ENCODE results near the gene LYG2. TPM values are rescaled to one million over a fixed set of nuclear protein-coding genes. Genes with fewer than 3 reads are reported as not detected.
"Not testable (repeated sequence)": the region's sequence is repeated elsewhere in the genome, so short reads cannot be mapped to it uniquely, and the experiment has no call there.

The LYG2 gene
- total RNA-seq, 2 experiments from 2014 or later: not detected

DNA sequence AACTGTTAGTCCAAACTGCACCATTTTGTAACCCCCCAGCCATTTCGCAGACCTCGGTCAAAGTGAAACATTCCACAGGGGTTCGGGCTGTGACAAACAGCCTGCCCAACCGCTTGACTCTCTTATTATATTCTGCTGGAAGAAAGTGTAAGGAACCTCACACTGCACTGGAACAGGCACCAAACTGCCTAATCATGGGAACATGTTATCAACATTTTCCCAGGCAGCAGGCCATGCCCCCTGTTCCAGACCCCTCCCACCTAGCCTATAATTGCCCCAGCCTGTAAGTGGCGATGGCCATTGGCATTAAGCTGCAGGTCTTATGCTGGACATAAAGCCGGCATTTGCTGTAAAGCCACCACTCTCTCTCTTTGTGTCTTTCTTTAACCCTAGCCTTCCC lies 16.9 kb downstream of the LYG2 start:
- no peaks in the 10 kb centered on the region for H3K27me3 Mint-ChIP-seq
- ChIA-PET POLR2A (no interaction called here), CTCF (no interaction called here)
- no peak for ATAC-seq (ENCODE audit: poor library complexity)
- Histone ChIP-seq H3K9me3 (ENCODE audit: control insufficient read depth in 1 of 2, insufficient read depth in 1 of 2, low read length in 2 of 2) (no peaks in the 10 kb centered on the region), H3K4me1 (ENCODE audit: insufficient read depth, low read length) (no peaks in the 10 kb centered on the region), H3K27me3 (ENCODE audit: control insufficient read depth in 1 of 2, insufficient read depth in 2 of 2, low read length in 2 of 2) (no peaks in the 10 kb centered on the region), H3K4me3 (ENCODE audit: low read length) (no peak overlapping the region), H3K36me3 (ENCODE audit: insufficient read depth, low read length) (no peaks in the 10 kb centered on the region), H3K27ac (ENCODE audit: low read depth in 1 of 2, low read length in 2 of 2) (no peak overlapping the region)
- H3K27ac Mint-ChIP-seq: no peak overlapping the region
- no peak for DNase-seq
- H3K4me3 Mint-ChIP-seq: no peak overlapping the region
- TF ChIP-seq, protein P1, sequence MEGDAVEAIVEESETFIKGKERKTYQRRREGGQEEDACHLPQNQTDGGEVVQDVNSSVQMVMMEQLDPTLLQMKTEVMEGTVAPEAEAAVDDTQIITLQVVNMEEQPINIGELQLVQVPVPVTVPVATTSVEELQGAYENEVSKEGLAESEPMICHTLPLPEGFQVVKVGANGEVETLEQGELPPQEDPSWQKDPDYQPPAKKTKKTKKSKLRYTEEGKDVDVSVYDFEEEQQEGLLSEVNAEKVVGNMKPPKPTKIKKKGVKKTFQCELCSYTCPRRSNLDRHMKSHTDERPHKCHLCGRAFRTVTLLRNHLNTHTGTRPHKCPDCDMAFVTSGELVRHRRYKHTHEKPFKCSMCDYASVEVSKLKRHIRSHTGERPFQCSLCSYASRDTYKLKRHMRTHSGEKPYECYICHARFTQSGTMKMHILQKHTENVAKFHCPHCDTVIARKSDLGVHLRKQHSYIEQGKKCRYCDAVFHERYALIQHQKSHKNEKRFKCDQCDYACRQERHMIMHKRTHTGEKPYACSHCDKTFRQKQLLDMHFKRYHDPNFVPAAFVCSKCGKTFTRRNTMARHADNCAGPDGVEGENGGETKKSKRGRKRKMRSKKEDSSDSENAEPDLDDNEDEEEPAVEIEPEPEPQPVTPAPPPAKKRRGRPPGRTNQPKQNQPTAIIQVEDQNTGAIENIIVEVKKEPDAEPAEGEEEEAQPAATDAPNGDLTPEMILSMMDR (IDR thresholded peaks at IDR 0.05): no peak
- H3K4me1 Mint-ChIP-seq (ENCODE audit: low read depth): no peaks in the 10 kb centered on the region
- H3K9me3 Mint-ChIP-seq: peaks cover 2% of the 10 kb centered on the region
- intact Hi-C loops (cut with DNase I, micrococcal nuclease): no loop called here
- peaks cover 2% of the 10 kb centered on the region for H3K36me3 Mint-ChIP-seq (ENCODE audit: low read depth)

DNA sequence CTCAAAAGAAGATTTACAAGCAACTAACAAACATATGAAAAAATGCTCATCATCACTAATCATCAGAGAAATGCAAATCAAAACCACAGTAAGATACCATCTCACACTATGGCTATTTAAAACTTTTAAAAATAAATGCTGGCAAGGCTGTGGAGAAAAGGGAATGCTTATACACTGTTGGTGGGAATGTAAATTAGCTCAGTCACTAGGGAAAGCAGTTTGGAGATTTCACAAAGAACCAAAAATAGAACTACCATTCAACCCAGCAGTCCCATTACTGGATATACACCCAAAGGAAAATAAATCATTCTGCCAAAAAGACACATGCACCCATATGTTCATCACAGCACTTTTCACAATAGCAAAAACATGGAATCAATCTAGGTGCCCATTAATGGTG lies 22.3 kb downstream of the LYG2 start:
- intact Hi-C loops (cut with DNase I, micrococcal nuclease); H3K36me3 Mint-ChIP-seq (ENCODE audit: low read depth); CTCF ChIA-PET; DNase-seq; H3K4me3 ChIP-seq (ENCODE audit: low read length); ATAC-seq (ENCODE audit: poor library complexity); H3K27ac ChIP-seq (ENCODE audit: low read depth in 1 of 2, low read length in 2 of 2); H3K27me3 Mint-ChIP-seq; POLR2A ChIA-PET; H3K27ac Mint-ChIP-seq; H3K4me3 Mint-ChIP-seq; H3K9me3 ChIP-seq (ENCODE audit: control insufficient read depth in 1 of 2, insufficient read depth in 1 of 2, low read length in 2 of 2); H3K4me1 ChIP-seq (ENCODE audit: insufficient read depth, low read length); H3K27me3 ChIP-seq (ENCODE audit: control insufficient read depth in 1 of 2, insufficient read depth in 2 of 2, low read length in 2 of 2); H3K36me3 ChIP-seq (ENCODE audit: insufficient read depth, low read length); H3K4me1 Mint-ChIP-seq (ENCODE audit: low read depth): not testable (repeated sequence)
- peaks cover 14% of the 10 kb centered on the region for H3K9me3 Mint-ChIP-seq

DNA sequence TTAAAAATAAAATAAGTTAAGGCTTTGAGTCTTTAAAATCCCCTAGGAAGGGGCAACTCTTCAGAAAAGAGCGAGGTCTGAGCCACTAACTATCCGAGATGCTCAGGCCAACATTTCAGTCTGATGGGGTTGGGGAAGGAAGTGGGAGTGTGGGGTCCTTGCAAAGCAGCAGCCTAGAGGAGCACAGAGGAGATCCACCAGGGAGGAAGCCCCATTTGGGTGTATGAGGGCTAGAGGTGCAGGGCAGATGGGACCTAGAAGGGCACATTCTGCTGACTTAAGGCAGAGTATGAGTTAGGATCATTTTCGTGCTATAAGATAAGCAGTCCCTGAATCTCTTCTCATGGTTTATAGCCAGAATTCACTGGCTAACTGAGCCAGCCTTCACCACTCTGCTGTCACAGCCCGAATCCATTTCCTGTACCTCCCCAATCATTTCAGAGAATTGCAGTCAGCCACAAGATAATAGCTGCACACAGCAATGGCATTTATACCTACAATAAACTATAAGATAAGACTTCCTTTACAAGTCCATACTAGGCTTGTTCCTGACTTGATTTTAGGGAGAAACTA lies 37.5 kb downstream of the LYG2 start:
- Mint-ChIP-seq H3K9me3 (no peaks in the 10 kb centered on the region), H3K4me3 (no peak overlapping the region), H3K27ac (no peak overlapping the region), H3K27me3 (no peaks in the 10 kb centered on the region), H3K4me1 (ENCODE audit: low read depth) (no peaks in the 10 kb centered on the region), H3K36me3 (ENCODE audit: low read depth) (peaks cover 34% of the 10 kb centered on the region)
- ATAC-seq (ENCODE audit: poor library complexity): no peak
- H3K27ac ChIP-seq (ENCODE audit: low read depth in 1 of 2, low read length in 2 of 2): no peak overlapping the region
- POLR2A ChIA-PET: no interaction called here
- H3K27me3 ChIP-seq (ENCODE audit: control insufficient read depth in 1 of 2, insufficient read depth in 2 of 2, low read length in 2 of 2): no peaks in the 10 kb centered on the region
- no peaks in the 10 kb centered on the region for H3K9me3 ChIP-seq (ENCODE audit: control insufficient read depth in 1 of 2, insufficient read depth in 1 of 2, low read length in 2 of 2)
- TF ChIP-seq, protein P1 (IDR thresholded peaks at IDR 0.05): no peak
- CTCF ChIA-PET: no interaction called here
- intact Hi-C loops (cut with DNase I, micrococcal nuclease): no loop called here
- no peak overlapping the region for H3K4me3 ChIP-seq (ENCODE audit: low read length)
- peaks cover 4% of the 10 kb centered on the region for H3K36me3 ChIP-seq (ENCODE audit: insufficient read depth, low read length)
- DNase-seq: no peak
- H3K4me1 ChIP-seq (ENCODE audit: insufficient read depth, low read length): no peaks in the 10 kb centered on the region

DNA sequence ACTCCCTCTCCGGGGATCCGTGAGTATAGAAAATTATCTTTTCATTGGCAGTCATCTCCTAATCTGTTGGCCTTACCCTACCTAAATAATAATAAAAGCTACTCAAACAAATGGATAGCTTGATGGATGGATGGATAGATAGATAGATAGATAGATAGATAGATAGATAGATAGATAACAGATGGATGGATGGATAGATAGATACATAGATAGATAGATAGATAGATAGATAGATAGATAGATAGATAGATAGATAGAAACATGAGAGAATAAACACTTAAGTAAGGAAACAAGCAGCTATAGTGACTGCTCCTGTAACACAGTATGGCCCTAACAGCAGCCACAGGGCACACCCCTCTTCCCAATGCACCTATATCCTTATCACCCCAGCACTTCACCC lies 39.4 kb downstream of the LYG2 start:
- intact Hi-C loops (cut with DNase I, micrococcal nuclease): no loop called here
- H3K4me3 ChIP-seq (ENCODE audit: low read length): no peak overlapping the region
- H3K4me3 Mint-ChIP-seq: no peak overlapping the region
- H3K27me3 ChIP-seq (ENCODE audit: control insufficient read depth in 1 of 2, insufficient read depth in 2 of 2, low read length in 2 of 2): no peaks in the 10 kb centered on the region
- DNase-seq (no peak), ATAC-seq (ENCODE audit: poor library complexity) (no peak)
- ChIA-PET CTCF (no interaction called here), POLR2A (no interaction called here)
- no peak overlapping the region for H3K27ac ChIP-seq (ENCODE audit: low read depth in 1 of 2, low read length in 2 of 2)
- no peaks in the 10 kb centered on the region for H3K4me1 ChIP-seq (ENCODE audit: insufficient read depth, low read length)
- no peaks in the 10 kb centered on the region for H3K9me3 Mint-ChIP-seq
- peaks cover 4% of the 10 kb centered on the region for H3K36me3 ChIP-seq (ENCODE audit: insufficient read depth, low read length)
- H3K9me3 ChIP-seq (ENCODE audit: control insufficient read depth in 1 of 2, insufficient read depth in 1 of 2, low read length in 2 of 2): no peaks in the 10 kb centered on the region
- TF ChIP-seq, protein P1 (IDR thresholded peaks at IDR 0.05): no peak
- H3K27me3 Mint-ChIP-seq: no peaks in the 10 kb centered on the region
- H3K4me1 Mint-ChIP-seq (ENCODE audit: low read depth): no peaks in the 10 kb centered on the region
- no peak overlapping the region for H3K27ac Mint-ChIP-seq
- H3K36me3 Mint-ChIP-seq (ENCODE audit: low read depth): peaks cover 22% of the 10 kb centered on the region

Data from CD4-positive, alpha-beta T cell (primary cell).